ENCODE measurements around the gene DEFB123.

The DEFB123 gene

DNA sequence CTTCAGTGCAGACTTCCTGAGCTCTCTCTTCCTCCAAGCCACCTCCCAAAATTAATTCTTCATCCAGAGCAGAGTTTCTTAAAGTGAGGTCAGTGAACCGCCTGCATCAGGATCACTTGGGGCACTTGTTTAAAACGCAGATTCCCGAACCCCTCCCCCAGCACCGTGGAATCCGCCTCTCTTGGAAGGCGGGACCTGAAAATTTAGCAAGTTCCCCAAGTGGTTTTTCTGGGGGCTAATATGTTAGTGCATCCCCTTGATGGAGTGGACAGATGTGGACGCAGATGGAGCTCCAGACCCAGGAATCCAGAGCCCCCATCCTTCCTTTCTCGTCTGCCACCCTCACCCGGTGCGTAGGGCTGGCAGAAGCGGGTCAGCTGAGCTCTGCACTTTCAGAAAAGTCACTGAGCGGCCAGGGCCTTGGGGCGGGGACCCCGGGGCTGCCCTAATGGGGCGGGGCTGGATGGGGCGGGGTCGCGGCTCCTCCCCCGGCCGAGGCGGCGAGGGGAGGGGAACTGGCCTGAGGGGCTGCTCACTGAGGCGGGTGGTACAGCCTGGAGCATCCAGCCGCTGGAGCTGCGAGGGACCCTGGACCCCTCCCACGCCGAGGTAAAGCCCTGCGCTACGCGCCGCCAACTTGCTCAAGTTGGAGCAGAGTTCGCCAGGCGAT lies 34.5 kb downstream of the DEFB123 start, which contains the start of the genes DEFB124 and REM1:
Gene DEFB124, minus strand, starts transcription at position 370 of the 670 bp plus-strand sequence. CDS start 2,114 bp downstream, outside the sequence.
Gene REM1, plus strand, starts transcription at position 531 of the 670 bp plus-strand sequence. CDS start 1,158 bp downstream, outside the sequence.
- no peak for DNase-seq

DNA sequence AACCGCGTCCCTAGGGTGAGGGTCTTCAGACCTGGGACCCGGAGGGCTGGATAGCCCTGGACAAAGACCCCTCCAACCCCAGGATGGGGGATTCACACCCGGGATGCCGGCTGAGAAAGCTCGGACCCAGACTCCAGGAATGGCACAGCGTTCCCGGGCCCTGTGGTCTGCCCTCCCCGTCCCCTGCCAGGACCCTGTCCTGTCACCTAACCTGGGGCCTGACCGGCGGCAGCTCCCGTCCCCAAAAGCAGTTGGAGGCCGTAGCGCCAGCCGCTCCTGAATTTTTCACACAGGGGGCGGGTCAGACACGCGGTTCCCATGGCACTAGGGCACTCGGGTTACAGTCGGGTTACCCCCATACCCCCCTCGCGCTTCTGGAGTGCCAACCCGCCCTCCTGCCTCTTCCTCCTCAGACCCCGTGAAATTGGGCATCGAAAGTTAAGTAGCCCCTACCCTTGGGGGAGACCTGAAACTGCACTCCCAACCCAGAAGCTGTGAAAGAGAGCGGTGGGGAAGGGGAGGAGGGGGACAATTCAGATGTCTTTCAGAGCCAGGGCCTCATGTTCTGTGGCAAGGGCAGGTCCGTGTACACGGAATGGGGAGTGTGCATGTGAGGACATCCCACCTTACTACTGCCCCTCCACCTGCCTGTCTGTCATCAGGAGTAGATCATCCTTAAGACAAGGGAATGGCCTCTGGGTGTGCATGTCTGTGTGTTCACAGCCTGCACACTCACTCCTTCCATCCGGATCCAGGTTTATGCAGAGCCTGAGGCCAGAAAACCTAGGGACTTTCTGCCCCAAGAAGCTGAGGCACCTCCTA lies 35.3 kb downstream of the DEFB123 start:
- no peak for DNase-seq

DNA sequence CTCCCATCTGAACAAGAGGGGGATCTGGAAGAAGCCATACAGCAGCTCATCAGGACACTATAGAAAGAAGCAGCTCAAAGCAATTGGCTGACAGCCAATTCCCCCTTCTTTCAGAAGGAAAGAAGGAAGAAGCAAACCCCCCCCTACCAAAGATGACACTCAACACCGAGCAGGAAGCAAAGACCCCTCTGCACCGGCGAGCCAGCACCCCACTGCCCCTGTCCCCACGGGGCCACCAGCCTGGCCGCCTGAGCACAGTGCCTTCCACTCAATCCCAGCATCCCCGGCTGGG lies 35.8 kb downstream of the DEFB123 start:
- no peak for DNase-seq

DNA sequence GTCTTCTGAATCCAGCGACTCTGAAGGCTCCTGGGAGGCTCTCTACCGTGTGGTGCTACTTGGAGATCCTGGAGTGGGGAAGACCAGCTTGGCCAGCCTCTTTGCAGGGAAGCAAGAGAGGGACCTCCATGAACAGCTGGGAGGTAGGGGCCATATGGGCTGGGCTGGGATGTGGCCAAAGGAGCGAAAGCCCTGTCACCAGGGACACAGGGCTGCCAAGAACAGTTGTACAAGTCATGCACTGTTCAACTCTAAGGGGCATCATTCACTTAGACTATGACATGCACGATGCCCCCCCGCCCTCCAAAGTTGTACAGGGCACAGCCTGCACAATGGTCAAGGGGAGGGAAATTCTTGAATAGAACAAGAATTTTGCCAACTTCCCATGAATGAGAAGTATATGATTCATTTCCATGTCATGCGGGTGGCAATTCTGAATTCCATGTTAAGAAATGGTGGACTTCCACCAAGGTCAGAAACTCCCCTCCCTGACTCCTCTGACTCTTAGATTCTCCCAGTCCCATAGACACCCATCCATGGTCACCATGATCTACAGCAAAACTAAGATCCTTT lies 36.3 kb downstream of the DEFB123 start:
- DNase-seq: no peak

DNA sequence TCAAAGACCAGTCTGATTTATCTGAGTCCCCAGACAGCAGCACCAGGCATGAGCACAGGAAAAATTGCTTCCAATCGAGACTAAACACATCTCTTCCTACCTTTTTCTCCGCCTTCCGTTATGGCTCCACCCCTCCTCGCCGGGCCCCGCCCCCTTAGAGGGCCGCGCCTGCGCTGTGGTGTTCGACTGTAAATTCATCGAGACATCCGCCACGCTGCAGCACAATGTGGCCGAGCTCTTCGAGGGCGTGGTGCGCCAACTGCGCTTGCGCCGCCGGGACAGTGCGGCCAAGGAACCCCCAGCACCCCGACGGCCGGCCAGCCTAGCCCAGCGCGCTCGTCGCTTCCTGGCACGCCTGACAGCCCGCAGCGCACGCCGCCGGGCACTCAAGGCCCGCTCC lies 43.6 kb downstream of the DEFB123 start:
- no peak for DNase-seq

DNA sequence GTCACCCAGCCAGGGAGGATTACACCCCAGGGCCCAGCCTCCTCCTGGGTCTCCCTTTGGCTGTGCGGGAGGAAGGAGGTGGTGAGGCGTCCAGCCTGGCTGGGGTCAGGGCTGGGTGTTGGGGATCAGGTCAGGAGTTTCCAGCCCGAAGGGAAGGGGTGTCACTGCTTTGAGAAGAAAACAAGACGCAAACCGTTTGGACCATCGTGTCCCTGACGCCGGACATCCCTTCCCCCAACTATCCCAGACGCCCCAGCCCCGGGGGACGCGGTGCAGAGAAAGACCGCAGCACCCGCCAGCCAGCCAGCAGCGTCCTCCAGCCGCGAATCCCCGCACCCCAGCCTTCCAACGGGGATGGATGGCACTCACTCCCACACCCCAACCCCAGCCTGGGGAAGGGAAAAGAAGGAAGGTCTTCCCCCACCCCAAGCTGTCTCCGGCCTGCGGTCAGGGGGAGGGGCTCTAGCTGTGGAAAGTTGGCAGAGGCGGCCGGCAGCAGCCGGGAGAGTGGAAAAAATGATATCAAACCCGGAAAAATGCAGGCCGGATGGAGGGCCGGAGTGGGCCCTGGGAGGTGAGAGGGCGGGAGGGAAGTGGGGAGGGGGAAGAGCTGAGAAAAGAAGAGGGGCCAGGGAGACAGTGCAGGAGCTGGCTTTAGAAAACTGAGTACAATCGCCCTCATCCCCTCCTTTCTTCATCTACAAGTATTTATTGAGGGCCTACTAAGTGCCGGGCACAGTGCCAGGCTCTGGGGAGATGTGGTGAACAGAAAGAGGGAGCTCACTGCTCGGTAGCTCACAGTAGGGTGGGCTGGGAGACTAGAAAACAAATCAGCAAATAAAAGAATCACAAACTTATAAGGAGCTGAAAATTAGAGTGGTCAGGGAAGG lies 45.3 kb downstream of the DEFB123 start:
- no peak for DNase-seq

DNA sequence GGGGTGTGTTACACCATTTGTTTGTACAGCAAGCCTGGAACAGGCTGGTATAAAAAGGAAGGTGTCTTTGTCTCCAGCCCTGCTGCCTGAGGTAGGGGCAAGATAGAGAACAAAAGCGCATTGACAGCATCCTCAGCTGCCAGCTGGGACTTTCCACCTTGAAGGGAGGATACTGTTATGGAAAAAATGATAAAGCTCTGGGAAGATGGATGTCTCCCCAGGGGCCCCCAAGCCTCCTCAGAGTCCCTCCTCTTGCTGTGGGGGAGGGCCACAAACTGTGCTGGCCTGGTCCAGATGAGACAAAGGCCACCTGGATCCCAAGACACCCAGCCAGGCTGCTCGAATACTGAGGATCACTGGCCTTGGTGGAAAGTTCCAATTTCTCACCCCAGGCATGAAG lies 47.7 kb downstream of the DEFB123 start:
- DNase-seq: no peak

DNA sequence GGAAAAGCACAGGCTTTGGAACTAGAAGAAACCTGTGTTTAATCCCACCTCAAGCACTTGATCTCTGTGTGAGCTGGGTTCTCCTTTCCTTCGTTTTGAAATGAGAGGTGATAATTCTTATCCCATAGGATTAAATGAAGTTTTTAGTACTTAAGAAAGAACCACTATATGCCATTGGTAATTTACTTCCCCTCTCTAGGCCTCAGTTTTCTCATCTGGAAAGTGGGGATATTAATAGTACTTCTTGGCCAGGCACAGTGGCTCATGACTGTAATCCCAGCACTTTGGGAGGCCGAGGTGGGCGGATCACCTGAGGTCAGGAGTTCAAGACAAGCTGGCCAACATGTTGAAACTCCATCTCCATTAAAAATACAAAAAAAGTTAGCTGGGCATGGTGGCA lies 48.7 kb downstream of the DEFB123 start:
- no peak for DNase-seq

DNA sequence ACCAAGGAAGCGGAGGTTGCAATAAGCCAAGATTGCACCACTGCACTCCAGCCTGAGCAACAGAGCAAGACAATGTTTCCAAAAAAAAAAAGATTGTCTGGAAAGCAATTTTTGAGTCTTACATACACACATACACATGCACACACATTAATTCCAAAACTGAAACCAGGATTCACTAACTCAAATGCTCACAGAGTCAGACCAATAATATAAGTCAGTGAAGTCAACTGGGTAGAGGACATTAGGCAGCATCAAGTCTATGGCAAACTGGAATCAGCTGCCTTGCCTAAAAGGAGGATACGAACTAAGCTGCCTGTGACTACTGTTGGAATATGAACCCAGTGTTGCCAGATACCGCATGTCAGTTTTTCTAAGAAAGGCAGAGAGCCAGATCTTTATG lies 50.3 kb downstream of the DEFB123 start:
- no peak for DNase-seq

DNA sequence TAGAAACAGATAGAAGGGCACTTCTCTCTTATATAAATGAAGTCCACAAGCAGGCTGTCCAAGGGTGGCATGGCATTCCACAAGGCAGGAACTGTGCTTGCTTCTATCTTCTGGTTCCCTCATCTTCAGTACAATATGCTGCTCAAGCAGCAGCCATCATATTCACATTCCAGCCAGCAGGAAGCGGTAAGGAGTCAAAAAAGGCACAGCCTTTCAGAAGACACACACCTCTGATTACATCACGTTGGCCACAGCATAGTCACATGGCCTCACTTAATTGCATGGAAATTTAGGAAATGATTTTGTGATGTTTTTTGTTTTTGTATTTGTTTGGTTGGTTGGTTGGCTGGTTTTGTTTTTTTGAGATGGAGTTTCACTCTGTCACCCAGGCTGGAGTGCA lies 53.7 kb downstream of the DEFB123 start:
- no peak for DNase-seq

DNA sequence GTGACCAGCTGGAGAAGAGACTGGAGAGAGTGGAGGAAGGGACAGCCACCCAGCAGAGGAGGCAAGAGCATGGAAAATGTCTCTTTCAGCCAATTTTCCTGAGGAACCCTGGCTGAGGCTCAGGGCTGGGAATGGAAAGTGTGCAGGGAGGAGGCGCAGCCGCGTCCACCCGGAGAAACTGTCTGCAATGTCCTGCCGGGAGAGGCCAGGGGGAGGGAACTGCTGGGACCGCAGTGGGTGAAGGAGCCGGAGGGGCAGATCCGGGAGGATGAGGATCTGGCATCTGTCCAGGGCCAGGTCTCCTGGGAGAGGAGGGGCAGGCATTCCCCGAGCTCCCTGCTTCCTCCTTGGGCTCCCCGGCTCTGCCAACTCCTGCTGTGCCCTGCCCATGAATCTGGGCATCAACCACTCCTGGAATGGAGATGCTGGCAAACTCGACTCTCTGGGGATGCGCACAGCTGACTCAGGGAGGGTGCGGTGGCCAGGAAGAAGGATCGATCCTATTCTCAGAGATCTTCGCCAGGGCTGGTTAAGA lies 56.4 kb downstream of the DEFB123 start:
- no peak for DNase-seq

DNA sequence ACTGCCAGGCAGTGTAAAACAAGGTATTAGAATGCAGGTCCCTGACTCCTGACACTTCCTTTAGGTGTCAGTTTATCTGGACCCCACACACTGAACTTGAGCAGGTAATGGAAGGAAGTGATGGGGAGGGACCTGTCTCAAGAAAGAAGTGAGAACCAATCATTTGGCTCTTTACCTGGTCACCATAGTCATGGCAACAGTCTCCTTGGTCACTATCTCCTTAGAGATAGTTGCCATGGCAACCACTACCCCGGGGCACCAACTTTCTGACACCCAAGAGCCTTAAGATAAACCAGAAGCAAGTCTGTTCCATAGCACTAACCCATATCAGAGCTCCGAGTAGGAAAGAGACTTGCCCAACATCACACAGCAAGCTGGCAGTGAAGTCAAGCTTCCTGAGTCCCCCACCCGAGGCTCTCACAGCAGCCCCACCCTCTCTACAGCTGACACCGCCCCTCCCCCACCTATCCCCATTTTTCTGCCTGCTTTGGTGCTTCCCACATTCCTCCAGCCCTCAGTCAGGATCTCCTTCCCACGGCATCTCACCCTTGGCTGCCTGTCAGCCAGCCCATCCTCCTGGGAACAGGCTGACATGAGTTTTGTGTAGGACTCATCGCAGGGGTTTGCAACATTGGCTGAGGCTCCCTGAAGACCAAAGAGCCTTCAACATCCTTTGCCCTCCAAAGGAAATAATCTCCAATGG lies 57.6 kb downstream of the DEFB123 start:
- DNase-seq: no peak

All from activated naive CD4-positive, alpha-beta T cell treated with Interleukin-2 at 50 U/mL for 16 hours (primary cell).